ENCODE data around the gene TEX29.

Gene TEX29

GRCh38 chr13:111319998-111320911 lies at the start of gene TEX29:
Gene TEX29 (plus strand): TSS chr13:111320642. CDS start chr13:111320891, 249 bp downstream.
- DNase-seq (ENCODE audit: low spot score) = no peak
- POLR2A ChIA-PET (ENCODE audit: low non-redundant PET) = no interaction called here
- H3K27ac ChIP-seq = no peak within 1 kb of the TSS
- TF ChIP-seq, protein P1, sequence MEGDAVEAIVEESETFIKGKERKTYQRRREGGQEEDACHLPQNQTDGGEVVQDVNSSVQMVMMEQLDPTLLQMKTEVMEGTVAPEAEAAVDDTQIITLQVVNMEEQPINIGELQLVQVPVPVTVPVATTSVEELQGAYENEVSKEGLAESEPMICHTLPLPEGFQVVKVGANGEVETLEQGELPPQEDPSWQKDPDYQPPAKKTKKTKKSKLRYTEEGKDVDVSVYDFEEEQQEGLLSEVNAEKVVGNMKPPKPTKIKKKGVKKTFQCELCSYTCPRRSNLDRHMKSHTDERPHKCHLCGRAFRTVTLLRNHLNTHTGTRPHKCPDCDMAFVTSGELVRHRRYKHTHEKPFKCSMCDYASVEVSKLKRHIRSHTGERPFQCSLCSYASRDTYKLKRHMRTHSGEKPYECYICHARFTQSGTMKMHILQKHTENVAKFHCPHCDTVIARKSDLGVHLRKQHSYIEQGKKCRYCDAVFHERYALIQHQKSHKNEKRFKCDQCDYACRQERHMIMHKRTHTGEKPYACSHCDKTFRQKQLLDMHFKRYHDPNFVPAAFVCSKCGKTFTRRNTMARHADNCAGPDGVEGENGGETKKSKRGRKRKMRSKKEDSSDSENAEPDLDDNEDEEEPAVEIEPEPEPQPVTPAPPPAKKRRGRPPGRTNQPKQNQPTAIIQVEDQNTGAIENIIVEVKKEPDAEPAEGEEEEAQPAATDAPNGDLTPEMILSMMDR (conservative IDR thresholded peaks at IDR 0.05; ENCODE audit: low read depth) = no peak
- CTCF ChIA-PET = no interaction called here

DNA sequence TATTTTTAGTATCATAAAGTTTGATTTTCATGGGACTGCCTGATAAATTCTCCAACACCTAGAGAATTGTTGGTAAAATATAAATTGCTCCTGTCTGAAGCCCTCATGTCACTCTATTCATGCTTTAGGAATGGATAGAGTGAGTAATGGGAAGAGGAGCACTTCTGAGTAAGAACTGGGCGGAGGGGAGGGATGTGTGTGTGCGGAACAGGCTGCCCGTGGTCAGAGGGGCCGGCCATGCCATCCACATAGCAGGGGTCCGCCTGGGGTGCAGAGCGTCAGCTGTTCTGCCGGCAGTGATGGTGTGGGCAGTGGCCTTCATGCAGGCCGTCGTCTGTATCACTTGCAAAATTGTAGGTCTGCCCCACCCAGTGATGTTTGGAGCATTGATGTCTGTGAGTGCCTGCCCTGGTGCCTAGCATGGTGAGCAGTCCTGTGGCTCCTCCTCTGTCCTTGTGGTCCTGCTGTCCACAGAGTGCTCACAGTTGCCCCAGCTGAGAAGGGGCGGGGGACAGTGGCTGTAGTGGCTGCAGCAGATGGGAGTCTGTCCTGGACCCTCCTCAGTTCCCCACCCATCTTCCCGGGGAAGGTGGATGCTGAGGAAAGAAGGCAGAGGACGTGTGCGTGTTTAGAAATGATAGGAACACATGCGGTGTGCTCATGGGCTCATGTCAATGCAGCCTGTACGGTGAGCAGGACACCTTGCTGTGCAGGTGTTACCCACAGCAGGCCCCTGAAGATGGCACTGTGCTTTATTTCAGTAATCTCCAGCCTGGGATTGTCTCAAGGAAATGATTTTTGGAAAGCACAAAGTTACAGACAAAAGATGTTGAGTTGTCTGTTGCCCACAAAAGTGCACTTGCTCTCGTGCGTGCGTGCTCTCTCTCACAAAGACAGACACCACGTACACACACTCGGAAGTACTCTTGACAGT lies 49.4 kb upstream of the TEX29 start:
- no peak overlapping the region for H3K27ac ChIP-seq
- ChIA-PET POLR2A (ENCODE audit: low non-redundant PET) (no interaction called here), CTCF (no interaction called here)
- no peak for DNase-seq (ENCODE audit: low spot score)
- TF ChIP-seq, protein P1 (conservative IDR thresholded peaks at IDR 0.05; ENCODE audit: low read depth) = no peak

GRCh38 chr13:111272117-111272516 lies 48.3 kb upstream of the TEX29 start:
- CTCF ChIA-PET = no interaction called here
- POLR2A ChIA-PET (ENCODE audit: low non-redundant PET) = no interaction called here
- no peak overlapping the region for H3K27ac ChIP-seq
- no peak for DNase-seq (ENCODE audit: low spot score)
- TF ChIP-seq, protein P1 (conservative IDR thresholded peaks at IDR 0.05; ENCODE audit: low read depth) = no peak

DNA sequence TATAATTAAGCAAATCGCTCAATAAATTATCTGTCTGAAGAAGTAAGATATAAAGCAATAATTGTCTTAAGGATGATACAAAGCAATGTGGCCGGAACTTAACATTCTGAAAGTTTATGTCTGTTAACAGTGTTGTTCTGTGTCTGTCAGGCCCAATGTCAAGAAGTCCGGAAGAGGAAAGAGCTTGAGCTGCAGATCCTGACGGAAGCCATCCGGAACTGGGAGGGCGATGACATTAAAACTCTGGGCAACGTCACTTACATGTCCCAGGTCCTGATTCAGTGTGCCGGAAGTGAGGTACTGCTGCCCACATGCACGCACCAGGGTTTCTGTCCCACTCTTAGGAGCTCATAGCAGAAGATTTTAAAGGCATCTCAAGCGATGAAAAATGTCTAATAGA lies 45.1 kb upstream of the TEX29 start:
- no peak overlapping the region for H3K27ac ChIP-seq
- ChIA-PET CTCF (interaction anchor here (0.6 to 0.7 kb wide), 2 partner anchors 10 to 131 kb away, joined by 4 read pairs; no protein-coding TSS in a partner anchor), POLR2A (ENCODE audit: low non-redundant PET) (no interaction called here)
- TF ChIP-seq, protein P1 (conservative IDR thresholded peaks at IDR 0.05; ENCODE audit: low read depth) = no peak
- no peak for DNase-seq (ENCODE audit: low spot score)

DNA sequence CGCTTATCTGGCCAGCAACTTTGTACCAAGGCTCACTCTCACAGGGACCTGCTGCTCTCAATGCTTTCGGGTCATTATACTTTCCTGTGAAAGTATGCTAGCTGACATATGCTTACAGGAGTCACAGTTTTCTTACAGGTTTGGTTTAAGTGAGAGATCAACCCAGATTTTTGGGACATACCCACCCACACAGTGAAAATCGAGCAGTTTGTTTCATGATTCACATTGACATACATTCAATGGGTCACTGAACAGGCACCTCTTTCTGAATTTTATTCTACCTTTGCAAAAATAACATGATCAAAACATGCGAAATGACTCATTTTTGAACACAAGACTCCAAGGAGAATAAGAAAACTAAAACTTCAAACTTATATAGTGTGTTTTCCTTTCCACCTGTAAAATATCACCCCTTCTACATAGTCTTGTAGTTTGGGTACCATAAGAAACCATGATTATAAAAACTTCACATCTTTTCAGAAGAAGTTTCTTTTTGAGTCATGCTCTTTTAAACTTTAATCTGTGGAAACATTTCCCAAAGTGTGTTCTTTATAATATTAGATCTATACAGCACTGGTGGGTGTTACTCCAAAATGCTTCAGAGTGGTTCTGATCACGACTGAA lies 44.3 kb upstream of the TEX29 start:
- CTCF ChIA-PET = interaction anchor here (0.6 kb wide), 1 partner anchor 25 kb away, joined by 3 read pairs; no protein-coding TSS in a partner anchor

More for the DNA sequence above, 44.3 kb upstream of the TEX29 start:
- no peak for DNase-seq (ENCODE audit: low spot score)
- H3K27ac ChIP-seq = no peak overlapping the region
- POLR2A ChIA-PET (ENCODE audit: low non-redundant PET) = no interaction called here
- TF ChIP-seq, protein P1 (conservative IDR thresholded peaks at IDR 0.05; ENCODE audit: low read depth) = no peak

All from RWPE1 (cell line).